ENCODE measurements around the gene GSC. TPM values are rescaled to one million over a fixed set of nuclear protein-coding genes. Genes with fewer than 3 reads are reported as not detected.

GSC gene
- total RNA-seq, 2 experiments from 2014 or later = not detected

GRCh38 chr14:94770251-94770749 lies 387 bp upstream of the GSC start:
- no TSS peak for BruUV-seq (replicated peaks)
- Histone ChIP-seq H4K20me1 (ENCODE audit: insufficient read depth, low read length) (no peaks in the 10 kb centered on the region), H3K79me2 (ENCODE audit: insufficient read depth, low read depth, low read length) (no peaks in the 10 kb centered on the region), H3K9me3 (ENCODE audit: low read length) (no peaks in the 10 kb centered on the region), H3K36me3 (ENCODE audit: insufficient read depth, low read length) (no peaks in the 10 kb centered on the region), H3K9me2 (ENCODE audit: insufficient read depth, low read length) (no peaks in the 10 kb centered on the region), H3K27ac (ENCODE audit: low read depth, low read length, poor library complexity, severe bottlenecking) (no peak overlapping the region), H3K4me3 (ENCODE audit: low read depth, low read length, poor library complexity, severe bottlenecking) (no peak overlapping the region), H3K4me1 (ENCODE audit: insufficient read depth, low read length, poor library complexity, severe bottlenecking) (no peaks in the 10 kb centered on the region), H3K4me2 (ENCODE audit: low read length) (no peak overlapping the region), H2AFZ (ENCODE audit: low read length) (no peak overlapping the region)
- ChIA-PET POLR2A (no interaction called here), CTCF (ENCODE audit: unreplicated experiment) (no interaction called here)
- no peak for DNase-seq (ENCODE audit: low spot score)
- no peak for TF ChIP-seq CTCF (conservative IDR thresholded peaks at IDR 0.05; ENCODE audit: low read length)
- no peak for TF ChIP-seq EZH2phosphoT487 (IDR thresholded peaks at IDR 0.05; ENCODE audit: borderline replicate concordance, low read depth, low read length)
- intact Hi-C loops (cut with micrococcal nuclease; ENCODE audit: unreplicated experiment) = no loop called here

DNA sequence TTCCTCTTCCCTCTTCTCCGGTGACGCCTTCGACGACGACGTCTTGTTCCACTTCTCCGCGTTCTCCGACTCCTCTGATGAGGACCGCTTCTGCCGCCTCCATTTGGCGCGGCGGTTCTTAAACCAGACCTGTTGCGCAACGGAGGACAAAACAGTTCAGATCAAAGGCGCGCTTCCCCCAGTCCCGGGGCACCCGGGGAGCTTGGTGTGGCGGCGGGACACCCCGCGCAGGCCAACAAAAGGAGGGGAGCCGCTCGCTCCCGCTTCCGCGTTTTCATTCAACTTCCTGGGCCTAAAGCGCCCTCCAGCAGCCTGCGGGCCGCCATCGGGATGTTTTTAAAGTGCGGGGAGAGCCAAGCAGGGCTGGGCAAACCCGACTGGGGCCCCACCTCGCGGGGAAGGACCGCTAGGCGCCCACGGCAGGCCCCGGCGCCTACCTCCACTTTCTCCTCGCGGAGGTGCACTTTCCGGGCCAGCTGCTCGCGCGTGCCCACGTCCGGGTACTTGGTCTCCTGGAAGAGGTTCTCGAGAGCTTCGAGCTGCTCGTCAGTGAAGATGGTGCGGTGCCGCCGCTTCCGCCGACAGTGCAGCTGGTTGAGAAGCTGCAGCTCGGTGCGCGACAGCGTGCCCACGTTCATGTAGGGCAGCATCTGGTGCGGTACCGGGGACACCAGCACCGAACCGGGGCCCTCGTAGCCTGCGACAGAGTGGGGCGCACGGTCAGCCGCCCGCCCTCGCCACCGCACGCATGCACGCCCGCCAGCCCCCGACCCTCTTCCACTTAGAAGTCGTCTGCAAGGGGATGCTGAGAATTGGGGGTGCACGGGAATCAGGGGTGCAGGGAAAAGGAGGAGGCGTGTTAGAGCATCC lies 1.2 kb downstream of the GSC start:
- BruUV-seq (replicated peaks) = no TSS peak
- no peaks in the 10 kb centered on the region for H3K36me3 ChIP-seq (ENCODE audit: insufficient read depth, low read length)
- H3K27ac ChIP-seq (ENCODE audit: low read depth, low read length, poor library complexity, severe bottlenecking) = no peak overlapping the region
- TF ChIP-seq CTCF (conservative IDR thresholded peaks at IDR 0.05; ENCODE audit: low read length) (no peak), EZH2phosphoT487 (IDR thresholded peaks at IDR 0.05; ENCODE audit: borderline replicate concordance, low read depth, low read length) (no peak)
- DNase-seq (ENCODE audit: low spot score) = no peak
- no peak overlapping the region for H3K4me3 ChIP-seq (ENCODE audit: low read depth, low read length, poor library complexity, severe bottlenecking)
- no peak overlapping the region for H2AFZ ChIP-seq (ENCODE audit: low read length)
- H3K4me1 ChIP-seq (ENCODE audit: insufficient read depth, low read length, poor library complexity, severe bottlenecking) = no peaks in the 10 kb centered on the region
- no peaks in the 10 kb centered on the region for H3K79me2 ChIP-seq (ENCODE audit: insufficient read depth, low read depth, low read length)
- intact Hi-C loops (cut with micrococcal nuclease; ENCODE audit: unreplicated experiment) = no loop called here
- no peaks in the 10 kb centered on the region for H3K9me3 ChIP-seq (ENCODE audit: low read length)
- CTCF ChIA-PET (ENCODE audit: unreplicated experiment) = no interaction called here
- POLR2A ChIA-PET = no interaction called here
- no peak overlapping the region for H3K4me2 ChIP-seq (ENCODE audit: low read length)
- H4K20me1 ChIP-seq (ENCODE audit: insufficient read depth, low read length) = no peaks in the 10 kb centered on the region
- no peaks in the 10 kb centered on the region for H3K9me2 ChIP-seq (ENCODE audit: insufficient read depth, low read length)

DNA sequence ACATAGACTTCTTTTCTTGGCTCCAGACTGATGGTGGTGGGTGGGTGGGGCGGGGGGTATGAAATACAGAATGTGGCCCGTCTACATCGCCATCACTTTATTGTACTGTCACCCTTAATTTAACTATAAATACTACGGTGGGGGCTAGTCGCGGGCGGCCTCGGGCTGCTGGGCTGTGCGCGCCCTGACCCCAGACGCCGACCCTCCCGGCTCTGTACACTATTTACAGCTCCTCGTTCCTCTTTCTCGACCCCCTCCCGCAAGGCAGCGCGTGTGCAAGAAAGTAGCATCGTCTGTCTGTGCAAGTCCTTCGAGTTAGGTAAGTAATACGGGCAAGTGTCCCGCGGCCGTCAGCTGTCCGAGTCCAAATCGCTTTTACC lies 1.8 kb downstream of the GSC start:
- H3K9me3 ChIP-seq (ENCODE audit: low read length) = no peaks in the 10 kb centered on the region
- CTCF ChIA-PET (ENCODE audit: unreplicated experiment) = no interaction called here
- no peaks in the 10 kb centered on the region for H3K9me2 ChIP-seq (ENCODE audit: insufficient read depth, low read length)
- no peaks in the 10 kb centered on the region for H3K4me1 ChIP-seq (ENCODE audit: insufficient read depth, low read length, poor library complexity, severe bottlenecking)
- H3K36me3 ChIP-seq (ENCODE audit: insufficient read depth, low read length) = no peaks in the 10 kb centered on the region
- no peak overlapping the region for H2AFZ ChIP-seq (ENCODE audit: low read length)
- no peak for DNase-seq (ENCODE audit: low spot score)
- H4K20me1 ChIP-seq (ENCODE audit: insufficient read depth, low read length) = no peaks in the 10 kb centered on the region
- no peaks in the 10 kb centered on the region for H3K79me2 ChIP-seq (ENCODE audit: insufficient read depth, low read depth, low read length)
- no peak overlapping the region for H3K4me3 ChIP-seq (ENCODE audit: low read depth, low read length, poor library complexity, severe bottlenecking)
- no peak overlapping the region for H3K4me2 ChIP-seq (ENCODE audit: low read length)
- no peak overlapping the region for H3K27ac ChIP-seq (ENCODE audit: low read depth, low read length, poor library complexity, severe bottlenecking)
- intact Hi-C loops (cut with micrococcal nuclease; ENCODE audit: unreplicated experiment) = no loop called here
- POLR2A ChIA-PET = no interaction called here
- no TSS peak for BruUV-seq (replicated peaks)
- no peak for TF ChIP-seq EZH2phosphoT487 (IDR thresholded peaks at IDR 0.05; ENCODE audit: borderline replicate concordance, low read depth, low read length)
- TF ChIP-seq CTCF (conservative IDR thresholded peaks at IDR 0.05; ENCODE audit: low read length) = no peak
